Liver (tissue), 3 donors: Measurements from ENCODE around the gene YY1.

ENCODE experiments used
- FOXA1 ChIP-seq: IDR thresholded peaks from 2 replicates; pipeline ENCODE4 v1.6.1; 2016; ENCODE audit warnings: antibody characterized with exemption
- FOXA2 ChIP-seq: IDR thresholded peaks from 2 replicates; pipeline ENCODE4 v1.6.1; 2016; ENCODE audit warnings: antibody characterized with exemption
- GABPA ChIP-seq, 2 donors: IDR thresholded peaks in 1 of 2; conservative IDR thresholded peaks in 1 of 2; 2 replicates each; pipeline ENCODE4 v1.6.1; 2016; ENCODE audit warnings: antibody characterized with exemption in 2 of 2, mild to moderate bottlenecking in 1 of 2, moderate library complexity in 1 of 2
- HNF4A ChIP-seq, 2 donors: conservative IDR thresholded peaks; 2 replicates each; pipeline ENCODE4 v1.6.1; 2016; ENCODE audit warnings: antibody characterized with exemption in 2 of 2, mild to moderate bottlenecking in 2 of 2
- REST ChIP-seq: IDR thresholded peaks from 2 replicates; pipeline ENCODE4 v1.6.1; 2016; ENCODE audit warnings: antibody characterized with exemption, mild to moderate bottlenecking
- SP1 ChIP-seq: IDR thresholded peaks from 2 replicates; pipeline ENCODE4 v1.6.1; 2018; ENCODE audit warnings: antibody characterized with exemption, mild to moderate bottlenecking
- TAF1 ChIP-seq: conservative IDR thresholded peaks from 2 replicates; pipeline ENCODE4 v1.6.1; 2016; ENCODE audit warnings: antibody characterized with exemption, mild to moderate bottlenecking
- YY1 ChIP-seq: IDR thresholded peaks from 2 replicates; pipeline ENCODE4 v1.6.1; 2016; ENCODE audit warnings: antibody characterized with exemption, mild to moderate bottlenecking
- TF ChIP-seq, protein P1 (sequence below): fragments of 150-350 bp; IDR thresholded peaks from 2 replicates; pipeline ENCODE4 v1.5.1; 2017; ENCODE audit warnings: improper control_type of control experiment, low read depth, low read length; ENCODE audit not compliant: missing input control
- donor health status: healthy.
- donor health status: healthy.

- TF ChIP-seq YY1 (no peak), FOXA1 (no peak), REST (no peak), GABPA (IDR thresholded peaks at IDR 0.05 in 1 of 2, conservative IDR thresholded peaks at IDR 0.05 in 1 of 2) (no peak), HNF4A (conservative IDR thresholded peaks at IDR 0.05) (peak in 1 of 2 donors; percentile 7), SP1 (peak; percentile 36), FOXA2 (no peak), TAF1 (no peak)
- TF ChIP-seq, protein P1, sequence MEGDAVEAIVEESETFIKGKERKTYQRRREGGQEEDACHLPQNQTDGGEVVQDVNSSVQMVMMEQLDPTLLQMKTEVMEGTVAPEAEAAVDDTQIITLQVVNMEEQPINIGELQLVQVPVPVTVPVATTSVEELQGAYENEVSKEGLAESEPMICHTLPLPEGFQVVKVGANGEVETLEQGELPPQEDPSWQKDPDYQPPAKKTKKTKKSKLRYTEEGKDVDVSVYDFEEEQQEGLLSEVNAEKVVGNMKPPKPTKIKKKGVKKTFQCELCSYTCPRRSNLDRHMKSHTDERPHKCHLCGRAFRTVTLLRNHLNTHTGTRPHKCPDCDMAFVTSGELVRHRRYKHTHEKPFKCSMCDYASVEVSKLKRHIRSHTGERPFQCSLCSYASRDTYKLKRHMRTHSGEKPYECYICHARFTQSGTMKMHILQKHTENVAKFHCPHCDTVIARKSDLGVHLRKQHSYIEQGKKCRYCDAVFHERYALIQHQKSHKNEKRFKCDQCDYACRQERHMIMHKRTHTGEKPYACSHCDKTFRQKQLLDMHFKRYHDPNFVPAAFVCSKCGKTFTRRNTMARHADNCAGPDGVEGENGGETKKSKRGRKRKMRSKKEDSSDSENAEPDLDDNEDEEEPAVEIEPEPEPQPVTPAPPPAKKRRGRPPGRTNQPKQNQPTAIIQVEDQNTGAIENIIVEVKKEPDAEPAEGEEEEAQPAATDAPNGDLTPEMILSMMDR = no peak
Measured at GRCh38 chr14:100309028-100309737, 70.2 kb downstream of the YY1 start.
